Measurements from ENCODE around the gene BBOX1.

- no peak for TF ChIP-seq CTCF (IDR thresholded peaks at IDR 0.05)
- no peak for TF ChIP-seq POLR2A (IDR thresholded peaks at IDR 0.05)
Measured at GRCh38 chr11:27052668-27053067, 12.1 kb downstream of the BBOX1 start.

Measured in thyroid gland (tissue), 4 donors.